Stimulated activated CD8-positive, alpha-beta memory T cell treated with anti-CD3 and anti-CD28 coated beads, Interleukin-7, amount 100 ng/mL, for 1 hour (primary cell): Measurements from ENCODE around the gene MAN1A2.
"Not testable (repeated sequence)": the region's sequence is repeated elsewhere in the genome, so short reads cannot be mapped to it uniquely, and the experiment has no call there.

Experiments used
- DNase-seq, 2 donors: peaks; one replicate each; pipeline ENCODE4 v3.0.0-alpha.2; 2020; ENCODE audit warnings: low read depth in 2 of 2

MAN1A2 gene

DNA sequence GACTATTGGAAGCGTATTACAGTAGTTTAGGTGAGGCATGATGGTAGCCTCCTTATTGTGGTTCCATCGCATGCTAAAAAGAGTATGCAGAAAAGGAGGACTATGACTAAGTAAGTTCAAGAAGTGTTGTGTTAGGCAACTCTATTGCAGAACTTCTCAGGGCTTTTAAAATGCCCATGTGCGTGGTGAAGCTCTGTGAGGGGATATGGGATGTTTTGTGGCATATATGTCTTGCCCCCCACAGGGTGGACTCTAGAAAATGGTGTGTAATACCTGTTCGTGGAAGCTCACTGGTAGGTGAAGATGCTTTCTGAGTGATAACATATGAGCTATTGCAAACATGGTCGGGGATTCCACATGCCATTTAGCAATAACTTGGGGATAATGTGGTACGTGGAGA lies 31.7 kb downstream of the MAN1A2 start:
- DNase-seq, result no peak

DNA sequence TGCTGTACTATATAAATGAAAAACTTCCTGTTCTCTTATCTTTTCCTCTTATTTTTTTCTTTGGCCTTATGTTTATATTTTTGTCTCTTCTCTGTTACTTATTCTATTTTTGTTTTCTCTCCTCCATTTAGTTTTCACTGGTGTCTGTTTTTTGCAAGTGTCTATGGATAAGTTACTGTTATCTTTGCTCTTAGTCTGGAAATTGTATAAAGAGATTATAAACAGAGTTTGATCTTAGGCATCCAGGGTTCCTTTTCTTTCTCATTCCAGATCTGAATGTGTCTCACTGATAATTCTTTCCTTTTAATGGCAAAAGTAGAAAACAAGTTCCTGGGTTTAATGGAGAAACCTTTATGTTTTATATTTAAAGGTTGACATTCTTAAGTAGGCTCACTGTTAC lies 34.5 kb downstream of the MAN1A2 start:
- DNase-seq, result no peak

DNA sequence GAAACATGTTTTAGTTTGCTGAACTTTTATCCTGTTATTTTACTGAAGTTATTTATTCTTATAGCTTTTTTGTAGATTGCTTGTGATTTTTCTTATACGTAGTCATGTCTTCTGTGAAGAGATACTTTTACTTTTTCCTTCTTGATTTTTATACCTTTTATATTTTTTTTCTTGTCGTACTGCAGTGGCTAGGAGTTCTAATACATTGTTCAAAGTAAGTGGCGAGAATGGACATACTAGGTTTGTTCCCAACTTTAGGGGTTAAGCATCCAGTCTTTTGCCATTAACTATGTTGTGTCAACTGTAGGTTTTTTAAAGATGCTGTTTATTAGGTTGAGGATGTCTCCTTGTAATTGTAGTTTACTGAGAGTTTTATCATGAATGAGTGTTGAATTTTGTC lies 36.3 kb downstream of the MAN1A2 start:
- DNase-seq, result no peak

DNA sequence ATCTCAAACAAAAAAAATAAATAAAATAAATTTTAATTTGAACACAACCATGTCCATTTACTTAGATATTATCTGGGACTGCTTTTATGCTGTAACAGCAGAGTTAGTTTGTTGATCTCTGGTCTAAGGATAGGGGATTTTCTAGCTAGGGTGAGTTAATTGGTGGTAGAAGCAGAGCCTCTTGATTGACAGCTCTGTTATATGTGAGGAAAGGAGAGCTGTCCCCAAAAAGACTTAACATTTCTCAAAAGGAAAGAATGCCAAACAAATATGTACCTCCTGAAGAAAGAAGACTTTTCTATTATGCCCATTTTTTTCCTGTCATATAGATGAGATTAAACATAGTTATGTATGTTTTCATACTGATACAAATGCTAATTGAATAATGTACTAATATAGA lies 37.8 kb downstream of the MAN1A2 start:
- no peak for DNase-seq

DNA sequence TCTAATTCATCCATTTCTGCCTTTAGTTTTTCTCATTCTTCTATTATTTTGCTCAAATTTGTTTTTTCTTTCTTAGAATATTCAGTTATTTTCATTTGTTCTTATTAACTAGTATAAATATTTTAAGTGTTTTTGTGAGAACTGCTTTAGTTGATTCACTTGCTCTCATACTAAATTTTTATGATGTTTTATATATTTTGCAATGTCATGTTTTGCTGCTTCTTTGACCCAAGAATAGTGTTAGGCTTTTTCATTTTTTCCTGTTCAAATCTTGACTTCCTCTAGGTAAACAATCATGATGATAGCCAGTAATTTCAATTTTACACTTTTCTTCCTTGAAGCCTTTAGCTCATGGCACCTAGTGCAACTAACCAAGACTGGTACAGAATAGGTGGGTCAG lies 45.2 kb downstream of the MAN1A2 start:
- no peak for DNase-seq

DNA sequence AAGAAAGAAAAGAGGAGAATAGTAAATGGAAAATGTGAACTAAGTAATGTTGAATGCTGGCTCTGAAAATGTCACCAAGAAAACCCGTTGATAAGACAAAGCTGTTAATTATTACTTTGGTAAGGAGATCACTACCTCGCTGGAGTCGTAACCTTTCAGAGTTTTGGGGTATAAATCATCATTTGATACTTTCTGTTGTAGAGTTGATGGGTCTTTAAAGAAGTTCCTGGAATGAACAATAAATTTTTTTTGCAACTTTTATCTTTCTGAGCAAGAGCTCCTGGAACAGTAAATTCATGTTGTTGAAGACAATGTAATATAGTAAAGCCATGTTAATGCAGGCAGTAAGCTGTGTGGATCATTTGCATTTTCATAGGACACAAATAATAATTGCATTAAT lies 46.2 kb downstream of the MAN1A2 start:
- DNase-seq, result no peak

DNA sequence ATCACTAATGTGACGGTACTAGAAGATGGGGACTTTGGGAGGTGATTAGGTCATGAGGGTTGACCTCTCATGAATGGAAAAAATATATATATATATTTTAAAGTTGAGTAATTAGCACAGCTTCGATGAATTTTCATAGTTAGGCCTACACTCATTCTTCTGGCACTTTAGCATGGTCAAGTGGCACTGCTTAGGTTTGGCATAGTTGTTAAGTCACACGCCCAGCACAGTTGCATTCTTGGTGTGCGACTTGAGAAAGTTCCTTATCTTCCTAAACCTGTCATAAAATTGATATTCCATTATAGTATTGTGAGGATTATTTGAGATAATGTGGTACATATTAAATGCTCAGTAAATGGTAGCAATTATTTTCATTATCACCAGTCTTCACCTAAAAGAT lies 47.7 kb downstream of the MAN1A2 start:
- no peak for DNase-seq

DNA sequence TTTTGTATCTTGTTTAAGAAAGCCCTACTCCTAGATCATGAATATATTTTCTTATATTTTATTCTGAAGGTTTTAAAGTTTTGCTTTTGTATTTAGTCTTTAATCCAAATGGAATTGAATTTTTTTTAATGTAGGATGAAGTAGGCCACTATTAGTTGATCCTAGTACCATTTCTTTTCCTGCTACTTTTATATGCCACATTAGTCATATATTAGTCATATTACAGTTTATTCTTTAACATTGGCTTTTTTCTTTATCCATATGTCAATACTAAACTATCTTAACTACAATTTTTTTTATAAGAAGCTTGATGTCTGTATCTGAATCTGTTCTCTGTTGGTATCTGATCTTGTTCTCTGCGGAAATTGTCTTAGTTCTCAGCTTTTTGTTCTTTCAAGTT lies 48.8 kb downstream of the MAN1A2 start:
- DNase-seq, result no peak

DNA sequence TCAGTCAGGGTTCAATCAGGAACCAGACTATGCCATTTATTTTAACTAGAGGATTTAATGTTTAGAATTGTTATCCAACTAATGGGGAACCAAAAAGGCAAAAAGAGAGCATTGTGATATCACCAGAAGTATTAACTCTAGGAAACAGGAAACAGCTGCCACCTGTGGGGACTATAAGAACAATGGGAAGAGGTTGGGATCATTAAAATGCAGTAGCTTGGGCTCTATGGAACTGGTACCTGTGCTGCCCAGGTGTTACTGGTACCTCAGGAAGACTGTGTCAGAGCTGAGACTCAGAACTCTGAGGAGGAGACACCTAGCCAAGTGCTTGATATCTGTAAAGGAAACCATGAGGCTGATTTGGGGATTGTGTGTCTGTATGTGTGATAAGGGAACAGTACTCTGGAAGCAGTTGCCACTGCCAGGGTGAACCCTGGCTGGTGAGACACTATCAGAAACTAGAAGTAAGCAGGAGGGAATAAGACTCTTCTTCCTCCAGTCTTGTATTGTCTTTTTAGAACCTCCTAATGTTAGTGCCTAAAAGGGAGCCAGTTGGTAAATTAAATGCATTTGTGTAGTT lies 49.4 kb downstream of the MAN1A2 start:
- no peak for DNase-seq

DNA sequence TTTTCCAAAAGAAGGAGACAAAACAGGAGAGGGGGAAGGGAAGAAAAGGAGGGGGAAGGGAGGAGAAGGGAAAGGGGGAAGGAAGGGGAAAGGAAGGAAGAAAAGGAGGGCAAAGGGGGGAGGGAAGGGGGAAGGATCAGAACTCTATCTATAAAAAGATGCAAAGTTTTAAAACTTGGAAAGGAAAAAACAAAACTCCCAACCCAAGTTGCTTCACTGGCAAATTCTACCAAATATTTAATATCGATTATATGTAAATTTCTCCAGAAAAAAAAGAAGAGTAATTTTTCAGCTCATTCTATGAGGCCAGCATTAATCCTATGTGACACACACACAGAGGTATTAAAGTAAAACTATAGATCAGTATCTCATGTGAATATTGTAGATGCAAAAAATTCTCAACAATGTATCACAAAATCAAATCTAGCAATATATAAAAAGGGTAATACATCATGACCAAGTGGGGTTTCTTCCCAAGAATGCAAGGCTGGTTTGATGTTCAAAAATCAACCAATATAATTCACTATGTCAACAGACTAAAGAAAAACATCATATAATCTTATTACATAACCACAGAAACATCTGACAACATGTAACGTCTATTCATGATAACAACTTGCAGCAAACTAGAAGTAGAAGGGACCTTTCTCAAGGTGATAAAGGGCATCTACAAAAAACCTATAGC lies 57.9 kb downstream of the MAN1A2 start:
- DNase-seq, result no peak

DNA sequence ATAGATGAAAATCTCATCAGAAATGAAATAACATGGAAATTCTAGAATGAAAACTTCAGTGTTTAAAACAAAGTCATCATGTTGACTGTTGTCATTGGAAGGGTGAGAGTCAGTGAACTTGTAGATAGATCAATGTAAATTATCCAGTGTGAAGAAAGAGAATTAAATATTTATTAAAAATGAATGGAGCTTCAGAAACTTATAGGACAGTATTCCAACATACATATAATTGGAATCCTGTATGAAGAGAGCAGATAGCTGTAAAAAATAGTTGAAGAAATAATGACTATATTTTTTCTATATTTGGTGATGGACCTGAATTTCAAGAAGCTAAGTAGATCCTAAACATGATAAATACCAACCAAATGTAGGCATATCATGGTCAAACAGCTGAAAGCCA lies 60.0 kb downstream of the MAN1A2 start:
- DNase-seq, result no peak

DNA sequence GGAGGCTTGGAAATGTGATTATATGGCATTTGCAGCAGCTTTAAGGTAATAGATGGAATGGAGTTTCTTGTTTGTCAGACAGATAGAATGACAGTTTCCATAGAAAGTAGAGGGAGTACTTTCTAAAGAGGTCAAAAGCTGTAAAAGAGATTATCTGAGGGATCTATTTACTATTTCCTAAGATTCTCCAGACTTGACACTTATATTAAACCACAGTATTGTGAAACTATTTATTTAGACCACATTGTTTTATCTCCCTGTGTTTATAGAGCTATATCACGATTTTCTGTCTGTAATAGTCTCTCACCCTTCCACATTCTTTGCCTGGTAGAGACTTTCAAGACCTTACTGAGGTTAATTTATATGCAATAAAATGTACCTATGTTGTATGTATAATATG lies 66.7 kb downstream of the MAN1A2 start:
- DNase-seq, result no peak

DNA sequence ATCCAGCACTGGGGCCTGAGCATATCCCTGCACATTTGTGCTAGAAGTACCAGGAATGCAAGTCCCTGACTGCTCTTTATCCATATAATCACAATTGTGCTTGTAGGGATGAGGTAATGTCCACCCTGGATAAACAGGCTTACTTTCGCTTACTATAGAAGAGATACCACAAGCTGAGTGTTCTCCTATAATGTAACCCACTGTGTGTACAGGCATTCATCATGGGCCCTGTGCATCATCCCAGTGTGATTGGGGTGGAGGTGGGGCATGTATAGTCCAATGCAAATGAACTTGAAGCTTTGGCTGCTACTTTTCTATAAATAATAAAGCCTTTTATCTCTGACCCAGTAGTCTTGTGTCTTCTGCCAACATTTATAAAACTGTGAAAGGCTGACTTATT lies 69.3 kb downstream of the MAN1A2 start:
- no peak for DNase-seq

DNA sequence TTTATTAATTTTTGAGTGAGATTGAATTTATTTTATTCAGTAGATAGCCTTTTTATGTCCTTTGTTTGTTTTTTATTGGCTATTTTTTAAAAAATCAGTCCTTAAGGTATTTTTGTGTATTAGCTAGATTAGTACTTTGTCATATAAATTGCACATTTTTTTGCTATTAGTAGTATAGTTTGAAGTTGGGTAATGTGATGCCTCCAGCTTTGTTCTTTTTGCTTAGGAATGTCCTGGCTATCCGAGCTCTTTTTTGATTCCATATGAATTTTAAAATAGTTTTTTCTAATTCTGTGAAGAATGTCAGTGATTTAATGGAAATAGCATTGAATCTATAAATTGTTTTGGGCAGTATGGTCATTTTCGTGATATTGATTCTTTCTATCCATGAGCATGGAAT lies 80.4 kb downstream of the MAN1A2 start:
- no peak for DNase-seq

DNA sequence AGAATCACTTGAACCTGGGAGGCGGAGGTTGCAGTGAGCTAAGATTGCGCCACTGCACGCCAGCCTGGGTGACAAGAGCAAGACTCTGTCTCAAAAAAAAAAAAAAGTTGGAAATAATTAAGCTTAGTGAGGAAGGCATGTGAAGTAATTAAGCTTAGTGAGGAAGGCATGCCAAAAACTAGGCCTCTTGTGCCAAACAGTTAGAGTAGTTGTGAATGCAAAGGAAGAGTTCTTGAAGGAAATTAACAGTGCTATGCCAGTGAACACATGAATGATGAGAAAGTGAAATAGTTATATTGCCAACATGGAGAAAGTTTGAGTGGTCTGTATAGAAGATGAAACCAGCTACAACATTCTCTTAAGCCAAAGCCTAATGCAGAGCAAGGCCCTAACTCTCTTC lies 85.0 kb downstream of the MAN1A2 start:
- no peak for DNase-seq

DNA sequence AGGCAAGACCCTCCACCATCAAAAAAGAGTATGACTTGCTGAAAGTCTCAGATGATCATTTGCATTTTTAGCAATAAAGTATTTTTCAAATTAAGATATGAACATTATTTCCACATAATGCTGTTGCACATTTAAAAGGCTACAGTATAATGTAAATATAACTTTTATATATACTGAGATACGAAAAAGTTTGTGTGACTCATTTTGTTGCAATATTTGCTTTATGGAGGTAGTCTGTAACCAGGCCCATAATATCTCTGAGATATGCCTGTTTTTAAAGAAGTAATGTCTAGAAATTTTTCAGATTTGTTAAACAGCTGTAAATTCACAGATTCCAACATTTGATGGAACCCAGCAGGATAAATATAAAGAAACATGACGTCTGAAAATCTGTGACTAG lies 86.7 kb downstream of the MAN1A2 start:
- no peak for DNase-seq

DNA sequence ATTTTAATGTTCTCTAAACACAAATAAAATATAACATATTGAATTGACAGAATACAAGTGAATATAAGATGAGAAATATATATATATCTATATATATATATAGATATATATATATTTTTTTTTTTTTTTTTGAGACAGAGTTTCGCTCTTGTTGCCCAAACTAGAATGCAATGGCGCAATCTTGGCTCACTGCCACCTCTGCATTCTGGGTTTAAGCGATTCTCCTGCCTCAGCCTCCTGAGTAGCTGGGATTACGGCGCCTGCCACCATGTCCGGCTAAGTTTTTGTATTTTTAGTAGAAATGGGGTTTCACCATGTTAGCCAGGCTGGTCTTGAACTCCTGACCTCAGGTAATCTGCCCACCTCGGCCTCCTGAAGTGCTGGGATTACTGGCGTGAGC lies 91.2 kb downstream of the MAN1A2 start:
- not testable (repeated sequence) for DNase-seq

DNA sequence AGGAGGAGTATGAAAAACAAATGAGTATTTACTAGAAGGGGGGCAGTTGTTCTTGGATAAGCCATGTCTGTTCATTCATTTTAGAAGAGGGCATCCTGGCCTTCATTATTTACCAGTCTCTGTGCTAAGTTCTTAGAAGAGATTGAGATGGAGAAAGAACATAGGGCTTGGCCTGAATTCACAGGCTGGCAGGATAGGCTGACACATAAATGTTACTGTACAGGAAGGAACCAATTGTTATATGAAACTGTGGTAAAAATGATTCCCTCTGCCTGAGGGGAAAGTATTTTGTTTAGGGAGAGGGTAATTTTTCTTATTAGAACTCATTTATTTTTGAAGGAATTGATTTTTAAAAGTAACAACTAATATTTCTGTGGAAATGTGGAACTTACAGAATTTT lies 99.5 kb downstream of the MAN1A2 start:
- DNase-seq, result no peak

DNA sequence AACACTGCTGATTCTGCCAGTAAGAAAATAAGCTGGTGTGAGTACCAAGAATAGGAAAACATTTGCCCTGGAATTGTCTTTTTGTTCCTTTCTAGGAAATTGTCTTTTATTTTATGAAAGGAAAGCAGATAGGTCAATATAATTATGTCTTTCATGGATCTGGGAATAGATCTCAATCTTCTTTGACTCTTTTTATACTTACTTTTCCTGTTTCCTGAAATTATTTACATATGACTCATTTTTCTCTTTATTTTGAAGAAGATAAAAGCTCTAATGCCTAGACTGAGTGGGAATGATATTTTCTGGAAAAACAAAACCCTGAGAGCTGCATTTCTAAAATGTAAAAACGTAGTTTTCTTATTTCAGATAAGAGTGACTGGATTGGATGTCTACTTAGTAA lies 100.1 kb downstream of the MAN1A2 start:
- no peak for DNase-seq

DNA sequence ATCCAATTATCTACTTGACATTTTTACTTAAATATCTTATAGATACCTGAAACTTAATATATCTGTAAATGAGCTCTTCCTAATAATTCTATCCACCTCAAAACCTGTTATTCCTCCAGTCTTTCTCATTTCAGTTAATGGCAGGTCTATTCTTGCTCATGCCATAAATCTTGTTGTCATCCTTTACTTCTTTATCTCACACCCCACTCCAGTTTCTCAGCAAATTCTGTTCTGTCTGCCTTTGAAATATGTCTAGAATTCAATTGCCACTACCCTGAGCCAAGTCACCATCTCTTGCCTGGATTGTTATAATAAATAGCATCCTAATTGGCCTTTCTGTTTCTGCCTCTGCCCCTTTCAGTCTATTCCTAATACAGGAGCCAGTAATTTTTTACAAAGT lies 105.8 kb downstream of the MAN1A2 start:
- DNase-seq, result no peak

DNA sequence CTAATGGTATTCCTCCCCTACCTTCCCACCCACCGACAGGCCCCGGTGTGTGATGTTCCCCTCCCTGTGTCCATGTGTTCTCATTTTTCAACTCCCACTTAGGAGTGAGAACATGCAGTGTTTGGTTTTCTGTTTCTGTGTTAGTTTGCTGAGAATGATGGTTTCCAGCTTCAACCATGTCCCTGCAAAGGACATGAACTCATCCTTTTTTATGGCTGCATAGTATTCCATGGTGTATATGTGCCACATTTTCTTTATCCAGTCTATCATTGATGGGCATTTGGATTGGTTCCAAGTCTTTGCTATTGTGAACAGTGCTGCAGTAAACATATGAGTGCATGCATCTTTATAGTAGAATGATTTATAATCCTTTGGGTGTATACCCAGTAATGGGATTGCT lies 108.2 kb downstream of the MAN1A2 start:
- DNase-seq, result not testable (repeated sequence)

DNA sequence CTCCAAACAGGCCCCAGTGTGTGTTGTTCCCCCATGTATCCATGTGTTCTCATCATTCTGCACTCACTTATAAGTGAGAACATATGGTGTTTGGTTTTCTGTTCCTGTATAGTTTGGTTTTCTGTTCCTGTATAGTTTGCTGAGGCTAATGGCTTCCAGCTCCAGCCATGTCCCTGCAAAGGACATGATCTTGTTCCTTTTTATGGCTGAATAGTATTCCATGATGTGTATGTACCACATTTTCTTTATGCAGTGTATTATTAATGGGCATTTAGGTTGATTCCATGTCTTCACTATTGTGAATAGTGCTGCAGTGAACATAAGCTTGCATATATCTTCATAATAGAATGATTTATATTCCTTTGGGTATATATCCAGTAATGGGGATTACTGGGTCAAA lies 111.8 kb downstream of the MAN1A2 start:
- DNase-seq, result no peak

DNA sequence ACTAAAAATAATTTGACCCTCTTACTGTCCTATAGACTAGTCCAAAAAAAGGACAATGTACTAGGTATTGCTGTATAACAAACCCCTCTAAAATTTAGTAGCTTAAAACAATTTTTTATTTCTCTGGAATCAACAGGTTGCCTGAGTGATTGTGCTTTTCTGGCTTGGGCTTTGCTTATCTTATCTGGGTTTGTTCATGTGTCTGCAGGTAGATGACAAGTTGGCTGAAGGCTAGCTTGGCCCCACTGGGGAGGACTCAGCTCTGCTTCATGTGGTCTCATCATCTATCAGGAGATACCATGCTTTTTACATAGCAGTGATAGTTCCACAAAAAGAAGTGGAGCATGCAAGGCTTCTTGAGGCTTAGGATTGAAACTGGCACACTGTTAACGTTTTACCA lies 114.2 kb downstream of the MAN1A2 start:
- no peak for DNase-seq

DNA sequence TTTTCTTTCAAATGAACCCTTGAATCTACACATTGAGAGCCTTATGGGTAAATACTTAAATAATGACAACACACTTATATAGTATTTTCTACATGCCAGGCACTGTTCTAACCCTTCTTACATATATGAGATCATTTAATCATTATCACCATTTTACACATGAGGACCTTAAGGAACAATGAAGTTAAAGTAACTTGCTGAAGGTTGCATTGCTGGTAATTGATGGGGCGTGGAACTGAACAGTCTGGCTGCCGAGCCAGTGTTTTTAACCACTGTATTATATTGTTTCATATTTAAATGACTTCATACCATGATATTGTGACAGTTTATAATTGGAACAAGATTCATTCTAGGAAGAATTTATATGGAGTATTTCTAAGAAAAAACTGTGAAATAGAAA lies 126.7 kb downstream of the MAN1A2 start:
- DNase-seq, result no peak
